Esophagus (tissue), 2 donors: Measurements from ENCODE around the gene NHLRC3. TPM values are rescaled to one million over a fixed set of nuclear protein-coding genes. Genes with fewer than 3 reads are reported as not detected.

Experiments
- H3K27ac ChIP-seq, 2 donors: one replicate each; pipeline ENCODE4 v1.5.1; 2013; ENCODE audit warnings: low read depth in 2 of 2, mild to moderate bottlenecking in 2 of 2, inconsistent platforms in 1 of 2, low read length in 1 of 2, moderate library complexity in 1 of 2
- H3K27me3 ChIP-seq, 2 donors: one replicate each; pipeline ENCODE4 v1.6.1; 2013; ENCODE audit warnings: low read length in 2 of 2, control low read depth in 1 of 2, mild to moderate bottlenecking in 1 of 2; ENCODE audit not compliant: insufficient read depth in 2 of 2, control insufficient read depth in 1 of 2
- H3K36me3 ChIP-seq, 2 donors: one replicate each; pipeline ENCODE4 v1.6.1; 2013; ENCODE audit warnings: low read length in 1 of 2; ENCODE audit not compliant: control insufficient read depth in 2 of 2, insufficient read depth in 2 of 2
- H3K4me1 ChIP-seq, 2 donors: one replicate each; pipeline ENCODE4 v1.6.1; 2013; ENCODE audit warnings: low read length in 1 of 2; ENCODE audit not compliant: control insufficient read depth in 2 of 2, insufficient read depth in 2 of 2
- H3K4me3 ChIP-seq, 2 donors: one replicate each; pipeline ENCODE4 v1.5.1; 2013; ENCODE audit warnings: low read length in 2 of 2, mild to moderate bottlenecking in 2 of 2, low read depth in 1 of 2, moderate library complexity in 1 of 2
- H3K9me3 ChIP-seq, 2 donors: one replicate each; pipeline ENCODE4 v1.6.1; 2013; ENCODE audit warnings: mild to moderate bottlenecking in 2 of 2, low read depth in 1 of 2, low read length in 1 of 2, moderate library complexity in 1 of 2; ENCODE audit not compliant: control insufficient read depth in 2 of 2, insufficient read depth in 1 of 2
- WGBS, 2 donors: extraction: QIAGEN DNeasy Blood & Tissue Kit; methylation state at CpG; one replicate each; pipeline ENCODE4 v1.1.7; 2013; 5-methylcytosine and 5-hydroxymethylcytosine counted together
- polyA plus RNA-seq, 2 donors: library from polyadenylated mRNA; stranded (reverse); fragments of 200-250 nt; gene quantifications; one replicate each; pipeline ENCODE4 v1.2.3, GENCODE V29; 2013
- donor health status: healthy with polysubstance abuse.
- donor health status: Bipolar disorder and iron deficiency.

NHLRC3 gene
- polyA plus RNA-seq, 2 donors = 4.3 to 6.9 TPM

DNA sequence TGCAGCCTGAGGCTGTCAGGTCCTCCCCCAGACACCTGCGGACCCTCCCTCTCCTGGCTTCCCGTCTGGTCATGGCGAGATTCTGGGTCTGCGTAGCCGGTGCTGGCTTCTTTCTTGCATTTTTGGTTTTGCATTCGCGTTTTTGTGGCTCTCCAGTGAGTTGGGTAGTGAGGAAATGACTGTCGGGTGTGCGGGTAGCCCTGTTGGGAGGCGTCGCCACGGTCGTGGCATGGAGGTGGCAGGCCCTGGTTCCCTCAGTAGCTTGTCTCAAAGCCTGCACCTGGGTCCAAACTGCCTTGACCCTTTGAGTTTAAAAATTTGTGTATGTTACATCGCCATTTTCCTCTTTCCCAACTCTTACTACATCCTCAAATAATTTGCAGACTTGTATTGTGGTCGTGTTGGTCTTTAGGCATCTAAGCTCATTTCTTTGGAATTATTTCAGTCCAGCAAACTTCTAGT, 344 bp downstream of the NHLRC3 start:
- no peaks in the 10 kb centered on the region for H3K27me3 ChIP-seq
- H3K4me3 ChIP-seq = peak overlapping the region; percentile 76 to 89
- peak overlapping the region; percentile 84 to 85 for H3K27ac ChIP-seq
- WGBS, 2 donors = 0% methylated on average over 15 of the region's 15 CpGs
- H3K4me1 ChIP-seq = peaks cover 0 to 2% of the 10 kb centered on the region in 2 donors
- no peaks in the 10 kb centered on the region for H3K9me3 ChIP-seq
- H3K36me3 ChIP-seq = peaks cover 0 to 3% of the 10 kb centered on the region in 2 donors

DNA sequence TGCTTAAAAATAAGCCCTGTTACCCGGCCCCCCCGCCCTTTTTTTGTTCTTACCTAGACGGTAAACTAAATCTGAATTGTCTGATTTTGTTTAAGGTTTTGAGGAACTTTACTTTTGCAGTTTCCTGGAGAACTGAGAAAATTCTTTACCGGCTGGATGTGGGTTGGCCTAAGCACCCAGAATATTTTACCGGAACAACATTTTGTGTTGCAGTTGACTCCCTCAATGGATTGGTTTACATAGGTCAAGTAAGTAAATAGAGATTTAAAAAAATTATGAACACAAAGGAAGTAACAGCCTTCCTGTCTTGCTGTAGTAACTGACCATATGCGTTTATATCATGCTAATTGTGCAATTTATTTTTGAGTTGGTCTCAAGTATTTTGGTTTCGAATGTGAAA, 785 bp downstream of the NHLRC3 start:
- H3K27me3 ChIP-seq = no peaks in the 10 kb centered on the region
- peaks cover 0 to under 1% of the 10 kb centered on the region in 2 donors for H3K36me3 ChIP-seq
- WGBS, 2 donors = 14 to 15% methylated on average over 7 of the region's 7 CpGs
- peak overlapping the region; percentile 76 to 89 for H3K4me3 ChIP-seq
- H3K4me1 ChIP-seq = peaks cover 0 to 2% of the 10 kb centered on the region in 2 donors
- H3K27ac ChIP-seq = peak overlapping the region in 1 of 2 donors; percentile 84
- H3K9me3 ChIP-seq = no peaks in the 10 kb centered on the region

DNA sequence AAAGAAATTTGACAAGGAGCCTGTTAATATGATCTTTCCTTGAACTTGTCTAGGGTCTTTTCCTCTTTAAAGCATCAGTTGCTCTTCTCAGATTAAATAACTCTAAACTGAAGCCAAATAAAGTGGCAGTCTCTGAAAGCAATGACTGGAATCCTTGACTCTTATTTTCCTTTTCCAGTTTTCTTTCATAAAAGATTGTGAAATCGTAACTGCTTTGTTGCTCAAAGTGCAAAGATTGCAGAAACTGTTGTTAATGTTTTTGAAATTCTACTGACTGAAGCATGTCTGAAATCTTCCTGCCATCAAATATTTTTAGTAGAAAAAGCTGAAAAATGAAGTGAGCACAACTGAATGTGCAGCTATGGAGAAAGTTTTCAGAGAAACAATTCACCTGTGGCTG, 1.9 kb downstream of the NHLRC3 start:
- Histone ChIP-seq H3K9me3 (no peaks in the 10 kb centered on the region), H3K27ac (no peak overlapping the region), H3K4me3 (no peak overlapping the region), H3K27me3 (no peaks in the 10 kb centered on the region), H3K4me1 (peaks cover 0 to under 1% of the 10 kb centered on the region in 2 donors), H3K36me3 (no peaks in the 10 kb centered on the region)
- 56 to 62% methylated on average over 1 of the region's 1 CpG for WGBS, 2 donors

DNA sequence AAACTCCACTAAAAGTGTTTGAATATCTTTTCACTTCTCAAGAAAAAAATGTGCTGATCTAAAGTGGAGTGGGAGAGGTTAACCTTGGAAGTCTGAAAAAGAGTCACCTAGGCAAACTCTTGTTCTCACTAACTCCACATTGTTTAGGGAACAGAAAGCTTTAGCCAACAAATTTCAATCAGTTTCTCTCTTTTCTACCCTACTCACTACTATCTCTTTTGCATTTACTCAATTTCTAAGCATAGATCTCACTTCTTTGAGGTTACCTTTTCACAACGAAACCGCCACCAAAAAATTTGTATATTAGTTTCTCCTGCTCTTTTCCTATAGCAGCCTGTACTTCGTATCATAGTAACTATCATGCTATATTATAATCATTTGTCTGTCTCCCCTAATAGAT, 6.3 kb downstream of the NHLRC3 start:
- Histone ChIP-seq H3K9me3 (no peaks in the 10 kb centered on the region), H3K4me1 (no peaks in the 10 kb centered on the region), H3K4me3 (no peak overlapping the region), H3K36me3 (no peaks in the 10 kb centered on the region), H3K27ac (no peak overlapping the region), H3K27me3 (no peaks in the 10 kb centered on the region)
- 92% methylated on average over 3 of the region's 3 CpGs for WGBS, 2 donors

DNA sequence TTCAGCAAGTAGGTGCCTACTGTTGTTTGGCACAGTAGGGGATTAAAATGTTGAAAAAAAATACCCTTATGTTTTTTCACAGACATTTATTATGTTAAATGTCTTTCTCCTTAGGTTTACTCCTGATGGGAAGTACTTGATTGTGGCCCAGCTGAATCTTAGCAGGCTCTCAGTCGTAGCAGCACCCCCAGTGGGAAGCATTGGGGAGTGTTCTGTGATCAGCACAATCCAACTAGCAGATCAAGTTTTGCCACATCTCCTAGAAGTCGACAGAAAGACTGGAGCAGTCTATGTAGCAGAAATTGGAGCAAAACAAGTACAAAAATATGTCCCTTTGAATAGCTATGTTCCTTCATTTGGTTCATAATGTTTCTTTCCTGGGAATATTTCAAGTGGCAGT, 9.3 kb downstream of the NHLRC3 start:
- WGBS, 2 donors = 30 to 34% methylated on average over 2 of the region's 2 CpGs
- Histone ChIP-seq H3K4me1 (no peaks in the 10 kb centered on the region), H3K27me3 (no peaks in the 10 kb centered on the region), H3K4me3 (no peak overlapping the region), H3K9me3 (no peaks in the 10 kb centered on the region), H3K27ac (no peak overlapping the region), H3K36me3 (no peaks in the 10 kb centered on the region)

DNA sequence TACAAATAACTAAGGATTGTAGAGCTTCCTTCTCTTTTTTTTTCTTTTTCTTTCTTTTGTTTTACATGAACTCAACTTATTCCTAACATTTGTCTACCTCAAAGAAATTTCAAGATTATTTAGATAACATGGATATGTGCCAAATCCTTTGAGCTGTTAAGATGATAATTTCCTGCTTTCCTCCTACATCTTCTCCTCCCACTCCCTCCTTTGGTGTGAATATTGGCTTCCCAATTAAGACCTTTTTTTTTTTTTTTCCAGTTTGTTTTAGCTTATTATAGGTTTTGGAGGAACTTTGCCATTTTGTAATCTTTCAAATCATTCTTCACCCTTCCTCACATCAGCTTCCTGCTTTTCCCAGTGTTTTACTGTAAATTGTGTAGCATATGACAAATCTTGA, 10.6 kb downstream of the NHLRC3 start:
- no peaks in the 10 kb centered on the region for H3K36me3 ChIP-seq
- no peaks in the 10 kb centered on the region for H3K9me3 ChIP-seq
- H3K27me3 ChIP-seq = no peaks in the 10 kb centered on the region
- no peak overlapping the region for H3K27ac ChIP-seq
- H3K4me1 ChIP-seq = no peaks in the 10 kb centered on the region
- no peak overlapping the region for H3K4me3 ChIP-seq

DNA sequence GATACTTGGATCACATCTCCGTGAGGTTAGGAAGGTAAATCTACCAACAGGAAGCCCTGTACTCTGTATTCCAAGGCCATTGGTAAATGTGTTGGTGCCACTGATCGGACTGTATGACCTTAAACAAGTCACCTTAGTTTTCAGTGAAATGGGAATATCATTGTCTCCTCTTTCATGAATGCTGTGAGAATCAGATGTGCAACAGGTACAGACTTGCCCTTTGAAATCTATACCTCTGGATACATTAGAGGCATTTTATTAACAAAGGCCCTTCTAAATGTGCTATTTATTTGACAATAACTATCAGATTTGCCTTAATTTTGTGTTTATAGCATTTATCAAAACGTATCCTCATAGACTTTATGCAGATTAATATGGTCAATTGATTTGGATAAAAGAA, 11.0 kb downstream of the NHLRC3 start:
- Histone ChIP-seq H3K4me1 (no peaks in the 10 kb centered on the region), H3K27ac (no peak overlapping the region), H3K36me3 (no peaks in the 10 kb centered on the region), H3K9me3 (no peaks in the 10 kb centered on the region), H3K27me3 (no peaks in the 10 kb centered on the region), H3K4me3 (no peak overlapping the region)
- WGBS, 2 donors = 87 to 88% methylated on average over 3 of the region's 3 CpGs

DNA sequence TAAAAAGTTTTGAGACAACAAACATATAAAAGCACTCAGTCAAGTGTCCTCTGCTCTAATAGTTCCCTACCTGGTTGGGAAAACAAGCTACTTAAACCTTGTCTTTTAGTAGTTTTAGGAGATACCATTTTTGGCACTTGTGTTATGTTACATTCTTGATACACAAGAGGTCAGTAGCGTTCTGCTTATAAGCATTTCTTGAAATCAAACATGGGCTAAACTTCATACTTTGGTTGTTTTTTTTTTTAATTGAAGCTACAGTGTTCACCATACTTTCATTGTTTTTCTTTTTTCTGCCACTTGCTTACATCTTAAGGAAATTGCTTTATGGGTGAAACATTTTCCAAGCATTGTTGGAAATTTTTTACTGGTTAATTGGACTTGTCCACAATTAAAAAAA, 12.9 kb downstream of the NHLRC3 start:
- Histone ChIP-seq H3K27ac (no peak overlapping the region), H3K36me3 (no peaks in the 10 kb centered on the region), H3K4me3 (no peak overlapping the region), H3K27me3 (no peaks in the 10 kb centered on the region), H3K4me1 (no peaks in the 10 kb centered on the region), H3K9me3 (no peaks in the 10 kb centered on the region)
- WGBS, 2 donors = 28 to 45% methylated on average over 1 of the region's 1 CpG

DNA sequence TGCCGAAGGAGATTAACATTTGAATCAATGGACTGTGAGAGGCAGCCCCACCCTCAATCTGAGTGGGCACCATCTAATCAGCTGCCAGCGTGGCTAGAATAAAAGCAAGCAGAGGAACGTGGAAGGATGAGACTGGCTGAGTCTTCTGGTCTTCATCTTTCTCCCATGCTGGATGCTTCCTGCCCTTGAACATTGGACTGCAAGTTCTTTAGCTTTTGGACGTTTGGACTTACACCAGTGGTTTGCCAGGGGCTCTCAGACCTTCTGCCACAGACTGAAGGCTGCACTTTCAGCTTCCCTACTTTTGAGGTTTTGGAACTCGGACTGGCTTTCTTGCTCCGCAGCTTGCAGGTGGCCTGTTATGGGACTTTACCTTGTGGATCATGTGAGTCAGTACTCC, 14.7 kb downstream of the NHLRC3 start:
- Histone ChIP-seq H3K36me3 (no peaks in the 10 kb centered on the region), H3K4me1 (no peaks in the 10 kb centered on the region), H3K9me3 (no peaks in the 10 kb centered on the region), H3K27me3 (no peaks in the 10 kb centered on the region), H3K27ac (no peak overlapping the region), H3K4me3 (no peak overlapping the region)
- 75 to 80% methylated on average over 6 of the region's 6 CpGs for WGBS, 2 donors

DNA sequence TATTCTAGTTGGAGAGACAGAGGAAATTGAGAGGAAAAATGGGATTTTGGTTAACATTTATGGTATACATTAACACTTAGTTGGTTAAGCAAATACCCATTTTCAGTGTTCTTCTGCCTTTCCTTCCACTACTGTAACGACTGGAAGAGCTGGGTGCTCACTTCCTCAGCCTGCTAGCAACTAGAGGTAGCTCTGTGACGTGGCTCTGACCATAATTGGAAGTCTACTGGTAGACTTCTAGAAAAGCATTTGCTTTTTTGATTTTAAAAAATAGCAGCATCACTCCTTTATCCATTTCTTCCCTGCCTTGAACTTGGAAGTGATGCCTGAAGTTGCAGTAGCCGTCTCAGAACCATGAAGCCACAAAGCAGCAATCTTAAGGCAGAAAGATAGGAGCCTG, 15.9 kb downstream of the NHLRC3 start:
- no peaks in the 10 kb centered on the region for H3K36me3 ChIP-seq
- H3K4me3 ChIP-seq = no peak overlapping the region
- no peak overlapping the region for H3K27ac ChIP-seq
- 85 to 86% methylated on average over 3 of the region's 3 CpGs for WGBS, 2 donors
- H3K4me1 ChIP-seq = no peaks in the 10 kb centered on the region
- H3K27me3 ChIP-seq = no peaks in the 10 kb centered on the region
- H3K9me3 ChIP-seq = no peaks in the 10 kb centered on the region
